GM12878 (cell line): ENCODE results near the gene SORCS1. TPM values are rescaled to one million over a fixed set of nuclear protein-coding genes. Genes with fewer than 3 reads are reported as not detected.

Experiments
- ATAC-seq: fragments of 200-7000 bp; cut with Tn5 transposase; 3 replicates; pipeline ENCODE4 v1.9.1; 2020; ENCODE audit warnings: mild to moderate bottlenecking, moderate library complexity
- BruUV-seq: library from RNA; stranded (reverse); fragments of 400-500 nt; replicated peaks from 2 replicates; lab custom pipeline; 2021; lab: Mats Ljungman, UMichigan
- CTCF ChIA-PET: fragments of 300-600 bp; sonication (Branson Sonifier 250); formaldehyde crosslinking; extraction: SDS; loops from one replicate; lab custom pipeline; 2021; ENCODE audit warnings: inconsistent platforms; lab: Yijun Ruan, JAX
- POLR2A ChIA-PET: fragments of 350-600 bp; formaldehyde crosslinking; extraction: SDS; loops from one replicate; lab custom pipeline; 2021; ENCODE audit warnings: inconsistent platforms; lab: Charles Lee
- RAD21 ChIA-PET: fragments of 300-600 bp; sonication (Branson Sonifier 250); formaldehyde crosslinking; loops from one replicate; lab custom pipeline; 2023; ENCODE audit warnings: antibody characterized with exemption; ENCODE audit not compliant: unreplicated experiment; lab: Charles Lee
- SMC1A ChIA-PET: fragments of 300-600 bp; sonication (Branson Sonifier 250); formaldehyde crosslinking; loops from one replicate; lab custom pipeline; 2023; ENCODE audit not compliant: unreplicated experiment, uncharacterized antibody; lab: Charles Lee
- DNase-seq: peaks from one replicate; pipeline ENCODE4 v3.0.0-alpha.2; 2011; ENCODE audit warnings: low read depth, low spot score
- FAIRE-seq: peaks from 3 replicates; lab custom pipeline; 2011; peaks lifted over from hg19 to GRCh38; lab: Jason Lieb, UNC
- H2AFZ ChIP-seq: 2 replicates; pipeline ENCODE4 v1.6.0; 2011; ENCODE audit warnings: low read depth, low read length, control low read depth; ENCODE audit not compliant: control insufficient read depth
- H3K27ac ChIP-seq: 2 replicates; pipeline ENCODE4 v1.5.1; 2011; ENCODE audit warnings: control low read depth; ENCODE audit not compliant: control insufficient read depth, insufficient read depth
- H3K27me3 ChIP-seq, 2 experiments: replicated peaks in 1 of 2; 2 replicates each; pipeline versions ENCODE4 v1.6.0 to v1.6.1; 2011; ENCODE audit warnings: low read length in 1 of 2; ENCODE audit not compliant: control insufficient read depth in 2 of 2, insufficient read depth in 2 of 2
- H3K36me3 ChIP-seq, 2 experiments: 2 replicates each; pipeline ENCODE4 v1.5.1; 2011; ENCODE audit warnings: low read length in 1 of 2; ENCODE audit not compliant: control insufficient read depth in 2 of 2, insufficient read depth in 2 of 2
- H3K4me1 ChIP-seq: 2 replicates; pipeline ENCODE4 v1.6.1; 2011; ENCODE audit warnings: mild to moderate bottlenecking, low read length, moderate library complexity, mixed read lengths; ENCODE audit not compliant: control insufficient read depth, insufficient read depth
- H3K4me2 ChIP-seq: 2 replicates; pipeline ENCODE4 v1.6.0; 2011; ENCODE audit warnings: control low read depth; ENCODE audit not compliant: control insufficient read depth, insufficient read depth
- H3K4me3 ChIP-seq: fragments of 200-600 bp; sonication (generic); 2 replicates; pipeline ENCODE4 v1.5.1; 2016
- H3K79me2 ChIP-seq: 2 replicates; pipeline ENCODE4 v1.6.0; 2011; ENCODE audit warnings: low read length; ENCODE audit not compliant: control insufficient read depth, insufficient read depth
- H3K9ac ChIP-seq: 2 replicates; pipeline ENCODE4 v1.8.0; 2011; ENCODE audit warnings: low read length, control low read depth, mixed read lengths; ENCODE audit not compliant: control insufficient read depth, insufficient read depth
- H3K9me3 ChIP-seq: replicated peaks from 3 replicates; pipeline ENCODE4 v1.5.1; 2011; ENCODE audit warnings: mild to moderate bottlenecking, low read length; ENCODE audit not compliant: control insufficient read depth, insufficient read depth
- H4K20me1 ChIP-seq: 2 replicates; pipeline ENCODE4 v1.6.0; 2011; ENCODE audit not compliant: control insufficient read depth, insufficient read depth
- BACH1 ChIP-seq: fragments of 450-650 bp; IDR thresholded peaks from 2 replicates; pipeline ENCODE4 v1.6.1; 2017; ENCODE audit warnings: mild to moderate bottlenecking, borderline replicate concordance
- CREB1 ChIP-seq: IDR thresholded peaks from 2 replicates; pipeline ENCODE4 v1.6.1; 2012; ENCODE audit warnings: low read depth, mild to moderate bottlenecking, inconsistent platforms
- ETV6 ChIP-seq, 2 experiments: fragments of 450-650 bp in 1 of 2; IDR thresholded peaks in 1 of 2; conservative IDR thresholded peaks in 1 of 2; 2 replicates each; pipeline ENCODE4 v1.6.1; 2014; ENCODE audit warnings: antibody characterized with exemption in 1 of 2, borderline replicate concordance in 1 of 2, low read depth in 1 of 2, mild to moderate bottlenecking in 1 of 2, moderate library complexity in 1 of 2
- IKZF1 ChIP-seq: fragments of 450-650 bp; conservative IDR thresholded peaks from 2 replicates; pipeline ENCODE4 v1.6.1; 2017; ENCODE audit warnings: antibody characterized with exemption, mild to moderate bottlenecking
- IRF4 ChIP-seq: IDR thresholded peaks from 2 replicates; pipeline ENCODE4 v1.6.1; 2011; ENCODE audit warnings: low read depth, low read length
- MTA3 ChIP-seq: IDR thresholded peaks from 2 replicates; pipeline ENCODE4 v1.6.1; 2012; ENCODE audit warnings: low read length, inconsistent platforms, borderline replicate concordance
- NFYB ChIP-seq: IDR thresholded peaks from 2 replicates; pipeline ENCODE4 v1.6.1; 2011; ENCODE audit warnings: low read depth, mild to moderate bottlenecking, low read length, improper control_type of control experiment, moderate library complexity; ENCODE audit not compliant: insufficient read depth
- SRF ChIP-seq, 2 experiments: IDR thresholded peaks; 2 replicates each; pipeline ENCODE4 v1.6.1; 2011; ENCODE audit warnings: low read depth in 2 of 2, low read length in 2 of 2, mild to moderate bottlenecking in 1 of 2, moderate library complexity in 1 of 2
- TCF7 ChIP-seq: IDR thresholded peaks from 2 replicates; pipeline ENCODE4 v1.6.1; 2014; ENCODE audit warnings: antibody characterized with exemption, borderline replicate concordance
- ZBTB40 ChIP-seq: fragments of 450-650 bp; IDR thresholded peaks from 2 replicates; pipeline ENCODE4 v1.6.1; 2016; ENCODE audit warnings: mild to moderate bottlenecking, moderate library complexity, borderline replicate concordance
- ZNF24 ChIP-seq: fragments of 450-650 bp; IDR thresholded peaks from 2 replicates; pipeline ENCODE4 v1.6.1; 2017; ENCODE audit warnings: antibody characterized with exemption, mild to moderate bottlenecking
- WGBS: methylation state at CpG from one replicate; pipeline ENCODE4 v1.1.6; 2016; ENCODE audit warnings: low lambda C conversion rate; ENCODE audit not compliant: insufficient replicate concordance, insufficient coverage; ENCODE audit errors: missing lambda C conversion rate; 5-methylcytosine and 5-hydroxymethylcytosine counted together
- in situ Hi-C: fragments of 300-500 bp; cut with MboI; formaldehyde crosslinking; loops from 9 replicates; pipeline ENCODE4 v1.14.3; 2018; ENCODE audit warnings: mixed read lengths
- intact Hi-C: fragments of 100-400 bp; cut with micrococcal nuclease; formaldehyde crosslinking; loops from one replicate; pipeline ENCODE4 v1.14.2; 2022; ENCODE audit not compliant: unreplicated experiment
- polyA plus RNA-seq, 11 experiments: library from polyadenylated mRNA; depleted of rRNA in 4 of 11; unstranded in 6 of 11; stranded (reverse) in 5 of 11; fragments of >200 nt; fragmentation: Nextera tagmentation in 4 of 11; fragmentation: Illumina TruSeq in 1 of 11; extraction: Ambion mirVana in 4 of 11; extraction: Trizol in 1 of 11; gene quantifications; 1 replicate in 1 of 11; 2 replicates in 10 of 11; pipeline versions ENCODE4 v1.2.1 to v1.2.3, GENCODE V29; 2011 to 2016; ENCODE audit warnings: inconsistent platforms in 2 of 11, missing spikeins in 2 of 11, low read depth in 1 of 11
- total RNA-seq, 4 experiments: library from RNA; depleted of rRNA in 3 of 4; stranded (reverse); fragments of >200 nt in 3 of 4; fragmentation: Illumina TruSeq in 1 of 4; extraction: Trizol in 1 of 4; gene quantifications; 2 replicates each; pipeline versions ENCODE4 v1.2.1 to v1.2.3, GENCODE V29; 2013 to 2021
- TF ChIP-seq, protein P1 (sequence below): fragments of 450-650 bp; IDR thresholded peaks from 2 replicates; pipeline ENCODE4 v1.6.1; 2017; ENCODE audit warnings: borderline replicate concordance
- TF ChIP-seq, protein P2 (sequence below): fragments of 450-650 bp; IDR thresholded peaks from 2 replicates; pipeline ENCODE4 v1.6.1; 2017; ENCODE audit warnings: mild to moderate bottlenecking, low read depth, inconsistent platforms; ENCODE audit not compliant: poor library complexity, severe bottlenecking

The SORCS1 gene
- total and polyA plus RNA-seq, 10 of the 15 experiments (the other 5 are each of a cell fraction or from before 2014, with no cell fraction given), result 0.02 to 9.6 (median 0.06) TPM; not detected in 3

DNA sequence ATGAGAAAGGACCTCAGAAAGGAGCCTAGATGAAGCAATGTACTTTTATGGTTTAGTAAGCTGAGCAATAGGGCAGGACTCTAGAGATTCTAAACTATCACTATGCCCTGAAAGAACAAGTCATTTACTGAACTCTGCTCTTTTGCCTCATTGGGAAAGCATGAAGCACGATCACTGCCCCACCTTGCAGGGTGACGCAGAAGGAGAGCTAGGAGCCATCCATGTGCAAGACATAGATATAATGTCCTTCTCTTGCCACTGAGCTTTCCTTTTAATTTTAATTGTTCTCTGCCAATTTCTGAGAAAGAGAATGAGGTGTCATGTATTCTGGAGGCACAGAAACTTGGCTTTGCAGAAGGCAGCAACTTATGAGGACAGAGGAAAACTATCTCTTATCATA, 108.3 kb downstream of the SORCS1 start (continued):
- no peak for TF ChIP-seq ZBTB40
- no peak for TF ChIP-seq MTA3
- no peak for TF ChIP-seq IRF4
- no peak for TF ChIP-seq TCF7
- no peak for TF ChIP-seq NFYB

- no peak for FAIRE-seq
- peak; percentile 69 for ATAC-seq
- H3K4me3 ChIP-seq, result no peak overlapping the region
- no TSS peak for BruUV-seq
- H2AFZ ChIP-seq, result no peak overlapping the region
- in situ Hi-C loops (no loop called here), intact Hi-C loops (no loop called here)
- H3K27me3 ChIP-seq, result no peaks in the 10 kb centered on the region
- no peaks in the 10 kb centered on the region for H3K9me3 ChIP-seq
- WGBS, result 7% methylated on average over 3 of the region's 3 CpGs
- ChIA-PET POLR2A (no interaction called here), SMC1A (no interaction called here), CTCF (no interaction called here), RAD21 (no interaction called here)
- H3K27ac ChIP-seq, result no peak overlapping the region
- DNase-seq, result no peak
- H3K4me1 ChIP-seq, result no peaks in the 10 kb centered on the region
- H3K36me3 ChIP-seq, result no peaks in the 10 kb centered on the region
- H4K20me1 ChIP-seq, result no peaks in the 10 kb centered on the region
- H3K79me2 ChIP-seq, result no peaks in the 10 kb centered on the region
- H3K9ac ChIP-seq, result no peak overlapping the region
- H3K4me2 ChIP-seq, result no peak overlapping the region
- TF ChIP-seq IKZF1 (no peak), ZNF24 (no peak), ETV6 (conservative IDR thresholded peaks at IDR 0.05 in 1 of 2, IDR thresholded peaks at IDR 0.05 in 1 of 2; ENCODE audit: borderline replicate concordance in 1 of 2, low read depth in 1 of 2) (no peak), SRF (IDR thresholded peaks at IDR 0.05; ENCODE audit: low read depth in 2 of 2, low read length in 2 of 2) (no peak), CREB1 (no peak), BACH1 (no peak)
- TF ChIP-seq, protein P1, sequence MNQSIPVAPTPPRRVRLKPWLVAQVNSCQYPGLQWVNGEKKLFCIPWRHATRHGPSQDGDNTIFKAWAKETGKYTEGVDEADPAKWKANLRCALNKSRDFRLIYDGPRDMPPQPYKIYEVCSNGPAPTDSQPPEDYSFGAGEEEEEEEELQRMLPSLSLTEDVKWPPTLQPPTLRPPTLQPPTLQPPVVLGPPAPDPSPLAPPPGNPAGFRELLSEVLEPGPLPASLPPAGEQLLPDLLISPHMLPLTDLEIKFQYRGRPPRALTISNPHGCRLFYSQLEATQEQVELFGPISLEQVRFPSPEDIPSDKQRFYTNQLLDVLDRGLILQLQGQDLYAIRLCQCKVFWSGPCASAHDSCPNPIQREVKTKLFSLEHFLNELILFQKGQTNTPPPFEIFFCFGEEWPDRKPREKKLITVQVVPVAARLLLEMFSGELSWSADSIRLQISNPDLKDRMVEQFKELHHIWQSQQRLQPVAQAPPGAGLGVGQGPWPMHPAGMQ, result no peak
- TF ChIP-seq, protein P2, sequence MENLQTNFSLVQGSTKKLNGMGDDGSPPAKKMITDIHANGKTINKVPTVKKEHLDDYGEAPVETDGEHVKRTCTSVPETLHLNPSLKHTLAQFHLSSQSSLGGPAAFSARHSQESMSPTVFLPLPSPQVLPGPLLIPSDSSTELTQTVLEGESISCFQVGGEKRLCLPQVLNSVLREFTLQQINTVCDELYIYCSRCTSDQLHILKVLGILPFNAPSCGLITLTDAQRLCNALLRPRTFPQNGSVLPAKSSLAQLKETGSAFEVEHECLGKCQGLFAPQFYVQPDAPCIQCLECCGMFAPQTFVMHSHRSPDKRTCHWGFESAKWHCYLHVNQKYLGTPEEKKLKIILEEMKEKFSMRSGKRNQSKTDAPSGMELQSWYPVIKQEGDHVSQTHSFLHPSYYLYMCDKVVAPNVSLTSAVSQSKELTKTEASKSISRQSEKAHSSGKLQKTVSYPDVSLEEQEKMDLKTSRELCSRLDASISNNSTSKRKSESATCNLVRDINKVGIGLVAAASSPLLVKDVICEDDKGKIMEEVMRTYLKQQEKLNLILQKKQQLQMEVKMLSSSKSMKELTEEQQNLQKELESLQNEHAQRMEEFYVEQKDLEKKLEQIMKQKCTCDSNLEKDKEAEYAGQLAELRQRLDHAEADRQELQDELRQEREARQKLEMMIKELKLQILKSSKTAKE, result no peak
Observed at GRCh38 chr10:107054469-107055156, 109.9 kb downstream of the SORCS1 start.
